Head of caudate nucleus (tissue), 42 donors: ENCODE results near the gene PDE10A.

ENCODE experiments used
- DNase-seq, 42 donors: peaks; one replicate each; pipeline versions ENCODE4 v3.0.0 to v3.0.0-alpha.2; 2020 to 2021; ENCODE audit warnings: mixed read lengths in 7 of 42
- intact Hi-C: fragments of 100-400 bp; cut with DNase I; formaldehyde crosslinking; loops from one replicate; pipeline ENCODE4 v1.15.0; 2022

Gene PDE10A

DNA sequence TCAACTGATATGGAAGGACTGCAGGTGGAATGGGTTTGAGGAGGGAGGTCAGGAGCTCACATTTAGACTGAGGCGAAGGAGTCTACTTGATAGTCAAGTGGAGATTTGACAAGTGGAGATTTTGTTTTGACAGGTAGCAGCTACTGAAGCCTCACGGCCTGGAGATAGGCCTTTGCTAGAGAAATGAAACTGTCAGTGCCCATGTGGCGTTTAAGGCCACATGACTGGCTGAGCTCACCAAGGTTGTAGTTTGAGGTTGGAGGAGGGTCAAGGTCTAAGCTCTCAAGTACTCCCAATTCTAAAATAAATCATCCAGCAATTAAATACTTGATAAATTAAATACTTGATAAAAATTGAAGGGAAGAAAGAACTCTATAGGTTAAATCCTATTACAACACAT, 273.5 kb downstream of the PDE10A start:
- intact Hi-C loops: no loop called here
- no peak for DNase-seq

GRCh38 chr6:165383323-165383722, 279.7 kb downstream of the PDE10A start:
- intact Hi-C loops: no loop called here
- no peak for DNase-seq

GRCh38 chr6:165376100-165376499, 286.9 kb downstream of the PDE10A start:
- no peak for DNase-seq
- intact Hi-C loops: no loop called here

DNA sequence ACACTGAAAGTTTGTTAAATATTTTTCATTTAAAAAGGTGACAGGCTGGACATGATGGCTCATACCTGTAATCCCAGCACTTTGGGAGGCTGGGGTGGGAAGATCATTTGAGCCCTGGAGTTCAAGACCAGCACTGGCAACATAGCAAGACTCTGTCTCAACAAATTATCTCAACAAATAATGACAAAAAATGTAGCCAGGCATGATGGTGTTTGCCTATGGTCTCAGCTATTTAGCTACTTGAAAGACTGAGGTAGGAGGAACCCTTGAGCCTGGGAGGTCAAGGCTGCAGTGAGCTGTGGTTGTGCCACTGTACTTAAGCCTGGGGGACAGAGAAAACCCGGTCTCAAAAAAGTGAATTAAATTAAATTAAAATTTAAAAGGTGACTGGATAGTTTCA, 297.7 kb downstream of the PDE10A start:
- intact Hi-C loops: no loop called here
- DNase-seq: no peak

- intact Hi-C loops: no loop called here
- no peak for DNase-seq
These were observed 317.3 kb downstream of the PDE10A start for GRCh38 chr6:165345700-165346099.

GRCh38 chr6:165340532-165340931, 322.5 kb downstream of the PDE10A start:
- intact Hi-C loops: no loop called here

DNA sequence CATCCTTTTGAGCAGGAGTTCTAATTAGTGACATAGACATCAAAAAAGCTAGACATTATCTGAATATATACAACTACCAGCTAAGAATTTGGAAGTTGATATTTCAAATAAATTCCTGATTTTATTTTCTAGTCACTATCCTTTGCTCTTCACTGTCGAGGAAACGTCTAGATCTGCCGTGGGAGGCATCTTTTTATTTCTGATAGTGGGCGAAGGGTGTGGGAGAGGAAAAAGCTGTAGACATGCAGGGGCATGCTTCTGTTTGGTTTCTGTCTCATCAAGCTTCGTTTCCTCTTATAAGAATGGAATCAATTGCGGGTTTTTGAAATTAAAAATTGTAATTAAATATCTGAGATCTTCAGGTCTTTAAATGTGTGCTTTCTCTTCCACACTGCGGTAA, 337.4 kb downstream of the PDE10A start:
- DNase-seq: peak in 19 of 42 donors; percentile 21 to 79 (median 53)
- intact Hi-C loops: no loop called here

More at GRCh38 chr6:165340532-165340931, 322.5 kb downstream of the PDE10A start:
- no peak for DNase-seq

DNA sequence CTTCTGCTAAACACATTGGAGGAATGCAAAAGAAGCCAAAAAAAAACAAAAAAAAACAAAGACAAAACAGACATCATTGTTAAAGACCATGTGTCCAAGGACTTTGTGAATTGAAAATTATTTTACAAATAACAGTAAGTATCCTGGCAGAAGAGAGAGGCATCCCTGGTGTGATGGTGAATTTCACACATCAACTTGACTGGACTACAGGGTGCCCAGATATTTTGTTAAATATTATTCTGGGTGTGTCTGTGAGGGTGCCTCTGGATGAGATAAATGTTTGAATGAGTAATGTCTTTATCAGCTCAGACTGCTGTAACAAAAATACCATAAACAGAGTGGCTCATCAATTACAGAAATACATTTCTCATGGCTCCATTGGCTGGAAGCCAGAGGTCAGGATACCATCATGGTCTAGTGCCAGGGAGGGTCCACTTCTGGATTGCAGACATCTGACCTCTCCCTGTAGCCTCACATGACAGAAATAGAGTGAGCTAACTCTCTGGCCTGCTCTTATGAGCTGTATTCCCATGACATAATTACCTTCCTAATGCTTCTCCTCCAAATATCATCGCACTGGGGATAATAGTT, 341.4 kb downstream of the PDE10A start:
- DNase-seq: no peak
- intact Hi-C loops: no loop called here

DNA sequence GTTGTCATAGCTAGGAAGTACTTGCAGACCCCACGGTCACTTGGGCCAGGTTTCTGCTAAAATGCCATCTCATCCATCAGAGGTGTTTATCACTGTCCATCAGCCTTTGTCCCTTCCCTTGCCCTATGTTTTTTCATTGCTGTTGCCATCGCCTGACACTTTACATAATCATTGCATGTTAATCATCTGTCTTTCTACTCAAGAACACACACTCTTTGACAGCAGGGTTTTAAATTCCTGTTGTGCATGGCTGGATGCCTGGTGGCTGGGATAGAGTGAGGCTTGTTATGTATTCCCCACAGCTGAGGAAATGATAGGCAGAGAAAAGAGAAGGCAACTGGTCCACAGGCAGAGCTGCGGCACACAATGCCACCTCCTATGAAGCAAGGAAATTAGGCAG, 341.9 kb downstream of the PDE10A start:
- DNase-seq: no peak
- intact Hi-C loops: no loop called here

- DNase-seq: no peak
- intact Hi-C loops: no loop called here
These were observed 345.3 kb downstream of the PDE10A start for GRCh38 chr6:165317723-165318122.

DNA sequence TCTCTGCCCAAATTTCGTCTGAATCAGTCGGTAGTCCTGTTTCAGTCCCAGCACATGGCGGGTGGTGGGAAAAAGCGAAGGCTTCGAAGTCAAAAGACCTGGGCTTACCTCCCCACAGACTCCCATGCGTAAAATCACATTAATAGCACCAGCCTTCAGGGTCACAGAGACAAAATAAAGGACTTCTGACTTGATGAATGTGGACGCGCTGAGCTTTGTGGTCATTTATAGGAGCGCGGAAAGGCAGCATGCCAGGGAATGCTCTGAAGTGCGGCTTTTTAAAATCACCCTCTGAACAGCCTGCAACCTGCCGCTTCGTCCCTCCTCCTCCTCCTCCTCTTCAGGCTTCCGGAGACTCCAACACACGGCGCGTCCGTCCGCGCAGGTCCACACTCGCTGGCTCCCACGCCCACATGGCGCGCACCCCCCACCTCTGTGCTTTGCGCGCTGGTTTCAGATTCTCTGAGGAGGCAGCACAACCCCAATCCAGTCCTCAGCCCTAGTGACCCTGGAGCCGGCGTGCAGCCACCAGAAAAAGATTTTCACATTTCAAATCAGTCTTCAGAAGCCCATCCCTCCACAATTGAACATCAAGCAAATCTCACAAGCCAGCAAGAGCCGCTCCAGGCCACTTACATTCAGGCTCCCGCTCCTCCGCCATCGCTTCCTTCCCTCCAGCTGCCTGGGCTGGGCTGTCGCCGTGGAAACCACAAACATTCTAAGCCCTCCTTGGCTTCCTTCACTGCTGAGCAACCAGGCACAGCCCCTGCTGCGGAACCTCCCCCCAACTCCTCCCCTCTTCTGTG, 353.9 kb downstream of the PDE10A start, which contains the start of gene C6orf118:
Gene C6orf118 (minus strand): TSS at position 680 of the 806 bp plus-strand sequence. CDS start 19 bp downstream, at position 661.
- intact Hi-C loops: no loop called here
- peak; percentile 32 to 91 (median 73) for DNase-seq

DNA sequence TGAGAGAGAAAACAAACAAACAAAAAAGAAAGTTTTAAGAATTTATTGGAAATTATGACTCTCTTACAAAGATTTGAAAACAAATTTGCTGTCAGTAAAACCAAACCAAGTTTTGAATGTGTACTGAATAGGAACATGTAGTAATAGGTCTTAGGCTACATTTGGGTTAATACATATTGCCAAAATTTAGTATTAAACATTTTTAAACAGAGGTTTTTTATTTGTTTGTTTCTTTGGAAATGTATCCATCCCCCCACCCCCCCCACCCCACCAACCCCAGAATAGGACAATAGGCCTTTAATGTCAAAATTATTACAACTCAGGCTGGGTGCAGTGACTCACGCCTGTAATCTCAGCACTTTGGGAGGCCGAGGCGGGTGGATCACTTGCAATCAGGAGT, 356.1 kb downstream of the PDE10A start:
- intact Hi-C loops: no loop called here
- DNase-seq: no peak

- intact Hi-C loops: no loop called here
- DNase-seq: no peak
These were observed 361.4 kb downstream of the PDE10A start for GRCh38 chr6:165301372-165302246.

DNA sequence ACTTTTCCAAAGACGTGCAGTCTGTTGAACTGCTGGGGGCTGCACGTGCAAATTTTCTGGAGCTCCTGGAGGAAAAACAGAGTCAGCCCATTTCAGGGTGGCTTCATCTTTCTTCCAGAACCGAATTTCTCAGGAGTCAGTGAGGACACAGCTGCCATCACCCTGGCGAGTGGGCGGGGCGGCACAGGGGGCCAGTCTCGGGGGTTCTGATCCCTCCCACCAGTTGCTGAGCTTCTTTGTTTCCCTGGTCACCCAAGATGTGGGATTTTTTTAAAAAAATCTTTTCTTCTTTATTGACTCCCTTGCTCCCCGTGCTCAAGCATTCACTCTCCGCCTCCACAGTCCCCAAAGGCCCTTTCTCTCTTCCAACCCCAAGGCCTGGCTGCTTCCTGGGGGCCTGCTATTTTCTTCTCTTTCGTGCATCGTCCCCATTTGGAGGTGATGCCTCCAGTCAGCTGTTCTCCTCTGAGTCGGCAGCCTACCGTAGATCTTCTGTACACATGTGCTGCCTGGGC, 362.6 kb downstream of the PDE10A start:
- intact Hi-C loops: no loop called here

DNA sequence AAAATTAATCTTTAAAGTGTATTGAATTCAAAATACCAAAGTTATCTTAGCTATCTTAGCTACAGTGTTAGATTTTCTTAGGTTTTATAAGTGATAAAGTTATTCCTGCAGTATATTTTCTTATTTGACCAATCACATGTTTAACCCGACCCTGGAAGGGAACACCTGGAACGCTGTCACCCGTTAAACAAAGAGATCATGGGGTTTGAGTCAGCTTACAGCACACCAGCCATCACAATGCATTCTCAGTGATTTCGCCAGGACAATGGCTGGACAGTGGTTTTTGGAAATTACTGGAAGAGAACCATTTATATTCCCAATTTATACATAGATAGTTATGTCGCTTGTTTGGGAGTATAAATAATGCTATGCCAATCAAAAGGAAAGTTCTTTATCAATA, 364.2 kb downstream of the PDE10A start:
- DNase-seq: no peak
- intact Hi-C loops: no loop called here

More for the DNA sequence above, 362.6 kb downstream of the PDE10A start:
- DNase-seq: no peak

GRCh38 chr6:165298402-165298801, 364.6 kb downstream of the PDE10A start:
- no peak for DNase-seq
- intact Hi-C loops: no loop called here

DNA sequence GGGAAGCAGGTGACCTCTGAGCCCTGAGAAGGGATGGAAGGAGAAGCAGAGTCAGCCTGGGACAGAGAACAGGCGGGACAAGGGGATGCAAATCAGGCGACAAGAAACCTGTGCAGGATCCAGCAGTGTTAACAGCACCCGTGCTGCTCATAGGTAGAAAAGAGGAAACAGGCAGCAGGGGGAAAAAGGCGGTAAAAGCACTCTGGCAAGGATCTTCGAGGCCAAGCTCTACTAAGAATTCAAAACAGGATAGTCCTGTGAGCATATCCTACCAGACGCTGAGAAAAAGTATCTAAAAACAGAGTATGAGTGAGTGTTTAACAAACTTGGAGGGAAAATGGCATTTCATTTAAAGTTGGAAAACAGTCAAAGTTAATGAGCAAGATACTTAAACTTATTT, 370.4 kb downstream of the PDE10A start:
- no peak for DNase-seq
- intact Hi-C loops: no loop called here
